ENCODE results near the gene CDKAL1.

GRCh38 chr6:20826378-20826777 lies 292.1 kb downstream of the CDKAL1 start:
- TF ChIP-seq CTCF (IDR thresholded peaks at IDR 0.05; ENCODE audit: control extremely low read depth in 1 of 3, insufficient read depth in 1 of 3, low read depth in 1 of 3, low read length in 3 of 3) (no peak), POLR2A (IDR thresholded peaks at IDR 0.05; ENCODE audit: control extremely low read depth in 1 of 2, low read depth in 2 of 2, low read length in 2 of 2) (no peak), ATF3 (IDR thresholded peaks at IDR 0.05; ENCODE audit: insufficient read depth, low read depth, low read length) (no peak), SP2 (IDR thresholded peaks at IDR 0.05; ENCODE audit: low read length) (no peak), JUND (IDR thresholded peaks at IDR 0.05; ENCODE audit: low read length) (no peak), TBP (IDR thresholded peaks at IDR 0.05; ENCODE audit: low read depth, low read length) (no peak), MAX (IDR thresholded peaks at IDR 0.05) (no peak)

Data from H1 (cell line).